ENCODE results near the gene EBF3.

GRCh38 chr10:129956876-129957673 is 7.0 kb downstream of the EBF3 start:
- no peak for TF ChIP-seq CTCF (IDR thresholded peaks at IDR 0.05)
- no peak for TF ChIP-seq POLR2A (IDR thresholded peaks at IDR 0.05)
